HL-60/S4 (cell line): ENCODE results near the gene TAAR2.
"Not testable (repeated sequence)": the region's sequence is repeated elsewhere in the genome, so short reads cannot be mapped to it uniquely, and the experiment has no call there.

Experiments used
- in situ Hi-C: fragments of 300-500 bp; cut with MboI; formaldehyde crosslinking; loops from 2 replicates; pipeline ENCODE4 v1.14.3; 2022; ENCODE audit warnings: low sequenced_read_pairs

The TAAR2 gene

GRCh38 chr6:132624175-132624574 lies at the start of gene TAAR2:
Gene TAAR2 (minus strand): TSS chr6:132624275. CDS start chr6:132624275, 0 bp downstream.
- in situ Hi-C loops = no loop called here

GRCh38 chr6:132673376-132674094 lies 49.5 kb upstream of the TAAR2 start:
- in situ Hi-C loops = no loop called here

- in situ Hi-C loops = no loop called here
These were observed 47.2 kb upstream of the TAAR2 start for GRCh38 chr6:132671295-132671694.

GRCh38 chr6:132669690-132670291 lies 45.7 kb upstream of the TAAR2 start:
- in situ Hi-C loops = no loop called here

- in situ Hi-C loops = no loop called here
These were observed 42.0 kb upstream of the TAAR2 start for GRCh38 chr6:132666118-132666517.

- in situ Hi-C loops = no loop called here
These were observed 40.4 kb upstream of the TAAR2 start for GRCh38 chr6:132664309-132665034.

- in situ Hi-C loops = no loop called here
These were observed 39.6 kb upstream of the TAAR2 start for GRCh38 chr6:132663661-132664060.

GRCh38 chr6:132661906-132662305 lies 37.8 kb upstream of the TAAR2 start:
- in situ Hi-C loops = no loop called here

GRCh38 chr6:132659082-132659481 lies 35.0 kb upstream of the TAAR2 start, which contains the start of gene TAAR1:
Gene TAAR1 (minus strand): TSS chr6:132659182. CDS start chr6:132646003, 13,179 bp downstream.
- in situ Hi-C loops = no loop called here

- in situ Hi-C loops = no loop called here
These were observed 27.0 kb upstream of the TAAR2 start for GRCh38 chr6:132651062-132651461.

GRCh38 chr6:132650429-132650828 lies 26.4 kb upstream of the TAAR2 start:
- in situ Hi-C loops = no loop called here

- in situ Hi-C loops = no loop called here
These were observed 24.8 kb upstream of the TAAR2 start for GRCh38 chr6:132648828-132649227.

GRCh38 chr6:132648356-132648755 lies 24.3 kb upstream of the TAAR2 start:
- in situ Hi-C loops = no loop called here

GRCh38 chr6:132643547-132643946 lies 19.5 kb upstream of the TAAR2 start:
- in situ Hi-C loops = no loop called here

- in situ Hi-C loops = not testable (repeated sequence)
These were observed 13.1 kb upstream of the TAAR2 start for GRCh38 chr6:132637135-132637534.

- in situ Hi-C loops = not testable (repeated sequence)
These were observed 11.8 kb upstream of the TAAR2 start for GRCh38 chr6:132635906-132636305.

GRCh38 chr6:132635288-132635687 lies 11.2 kb upstream of the TAAR2 start:
- in situ Hi-C loops = not testable (repeated sequence)

- in situ Hi-C loops = no loop called here
These were observed 10.7 kb upstream of the TAAR2 start for GRCh38 chr6:132634796-132635195.

GRCh38 chr6:132633362-132633761 lies 9.3 kb upstream of the TAAR2 start:
- in situ Hi-C loops = no loop called here

GRCh38 chr6:132623106-132623845 lies 799 bp downstream of the TAAR2 start:
- in situ Hi-C loops = no loop called here

GRCh38 chr6:132616677-132617076 lies 7.4 kb downstream of the TAAR2 start:
- in situ Hi-C loops = no loop called here
